Hematopoietic multipotent progenitor cell treated with erythropoietin and hydrocortisone succinate and interleukin-3 and kit ligand, for 15 days (in vitro differentiated cells): ENCODE measurements around the gene SH3BP1.
"Not testable (repeated sequence)": the region's sequence is repeated elsewhere in the genome, so short reads cannot be mapped to it uniquely, and the experiment has no call there.

Experiments
- DNase-seq: peaks from one replicate; pipeline ENCODE4 v3.0.0-alpha.2; 2015; ENCODE audit warnings: low spot score

Gene SH3BP1

DNA sequence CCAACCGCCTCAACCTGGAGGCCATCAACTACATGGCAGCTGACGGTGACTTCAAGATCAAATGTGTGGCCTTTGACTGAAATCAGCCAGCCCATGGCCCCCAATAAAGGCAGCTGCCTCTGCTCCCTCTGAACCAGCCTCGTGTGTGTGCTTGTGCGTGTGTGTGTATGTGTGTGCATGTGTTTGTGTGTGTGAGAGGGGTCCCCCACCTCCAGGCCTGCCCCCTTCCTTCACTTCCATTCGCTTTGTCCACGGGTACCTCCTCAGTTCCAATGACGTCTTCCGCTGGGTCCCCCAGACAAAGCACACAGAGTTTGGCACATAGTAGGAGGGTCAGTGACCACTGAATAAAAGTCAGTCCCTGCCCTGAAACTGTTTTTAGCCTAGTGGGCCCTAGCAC is 40.2 kb downstream of the SH3BP1 start:
- DNase-seq: no peak

DNA sequence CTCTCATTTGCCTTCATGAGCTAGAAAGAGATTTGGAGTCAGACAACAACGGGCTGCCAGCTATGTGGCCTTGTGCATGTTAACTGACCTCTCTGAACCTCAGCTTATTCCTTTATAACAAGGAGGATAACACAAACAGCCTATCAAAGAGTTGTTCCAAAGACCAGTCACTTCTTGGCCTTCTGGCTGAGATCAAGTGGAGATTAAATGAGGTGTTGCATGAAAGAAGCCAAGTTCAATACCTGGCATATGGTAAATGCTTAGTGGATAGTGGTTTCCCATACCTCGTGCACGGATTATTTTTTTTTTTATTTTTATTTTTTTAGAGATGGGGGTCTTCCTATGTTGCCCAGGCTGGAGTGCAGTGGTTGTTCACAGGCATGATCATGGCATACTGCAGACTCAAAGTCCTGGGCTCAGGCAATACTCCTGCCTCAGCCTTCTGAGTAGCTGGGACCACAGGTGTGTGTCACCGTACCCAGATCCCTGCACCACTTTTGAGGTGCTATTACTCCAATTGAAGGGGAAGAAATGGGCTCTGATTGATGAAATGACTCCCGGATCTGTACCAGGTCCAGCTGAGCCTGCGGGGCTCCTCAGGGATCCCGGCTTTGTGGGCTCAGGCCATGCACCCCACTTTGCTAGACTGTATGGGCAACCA is 40.9 kb downstream of the SH3BP1 start:
- DNase-seq: no peak

- DNase-seq: no peak
Observed at GRCh38 chr22:37681001-37681424, 41.5 kb downstream of the SH3BP1 start.

GRCh38 chr22:37681556-37682049 is 42.1 kb downstream of the SH3BP1 start:
- DNase-seq: peak; percentile 78

GRCh38 chr22:37684803-37685615 is 45.5 kb downstream of the SH3BP1 start:
- no peak for DNase-seq

DNA sequence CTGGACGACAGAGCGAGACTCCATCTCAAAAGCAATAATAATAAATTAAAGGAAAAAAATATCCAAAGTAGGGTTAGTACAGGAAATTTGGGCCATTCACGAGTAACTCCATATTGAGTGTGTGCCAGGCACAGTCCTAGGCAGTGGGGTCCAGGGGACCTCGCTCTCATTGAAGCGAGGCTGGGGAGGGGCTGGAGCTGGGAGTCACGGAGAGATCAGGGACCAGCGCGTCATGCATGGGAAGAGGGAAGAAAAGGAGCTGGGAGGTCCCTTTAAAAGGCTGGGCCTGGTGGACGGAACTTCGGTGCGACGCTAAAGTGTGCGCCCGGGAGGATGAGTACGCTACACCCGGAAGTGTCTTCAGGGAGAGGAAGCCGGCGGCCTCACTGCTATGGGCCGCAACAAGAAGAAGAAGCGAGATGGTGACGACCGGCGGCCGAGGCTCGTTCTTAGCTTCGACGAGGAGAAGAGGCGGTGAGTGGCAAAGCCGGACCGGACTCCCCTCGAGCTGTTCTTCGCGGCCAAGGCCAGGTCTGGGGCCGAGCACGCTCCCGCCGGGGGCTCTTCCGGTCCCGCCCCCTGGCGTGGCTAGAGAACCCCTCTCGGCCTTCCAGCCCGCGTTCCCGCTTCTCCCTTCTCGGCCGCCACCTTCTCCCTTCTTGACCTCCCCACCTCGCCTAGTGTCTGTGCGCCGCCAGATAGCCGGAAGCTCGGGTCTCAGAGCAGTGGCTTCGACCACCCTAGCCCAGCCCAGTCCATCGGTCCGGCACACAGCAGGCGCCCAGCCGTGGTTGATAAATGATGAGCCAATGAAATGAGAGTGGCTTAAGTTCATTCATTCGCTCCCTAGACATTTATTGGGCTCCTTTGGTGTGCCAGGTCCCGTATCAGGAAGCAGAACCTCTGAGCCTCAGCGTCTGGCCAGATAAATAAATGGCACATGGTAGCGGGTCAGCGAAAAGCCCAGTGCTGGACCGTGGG is 46.8 kb downstream of the SH3BP1 start, which contains the start of gene NOL12:
TSS of gene NOL12 (plus strand) at position 342 of the 981 bp plus-strand sequence. CDS start at position 392, 50 bp downstream.
- DNase-seq: peak; percentile 86

DNA sequence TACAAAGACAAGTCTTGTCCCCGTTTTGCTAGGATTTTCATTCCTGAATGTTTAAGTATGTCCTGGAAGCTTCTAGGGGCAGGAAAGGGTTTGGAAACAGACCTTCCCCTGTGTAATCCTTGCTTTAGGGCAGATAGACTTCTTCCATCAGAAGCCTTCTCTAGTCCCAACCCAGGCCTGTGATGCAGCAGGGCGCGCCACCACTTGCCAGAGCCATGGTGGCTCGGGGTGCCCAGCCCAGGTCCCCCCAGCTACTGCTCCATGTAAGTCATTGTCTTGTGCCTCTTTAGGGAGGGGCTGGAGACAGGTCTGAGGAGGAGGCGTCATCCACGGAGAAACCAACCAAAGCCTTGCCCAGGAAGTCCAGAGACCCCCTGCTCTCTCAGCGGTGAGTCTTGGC is 50.9 kb downstream of the SH3BP1 start:
- no peak for DNase-seq

DNA sequence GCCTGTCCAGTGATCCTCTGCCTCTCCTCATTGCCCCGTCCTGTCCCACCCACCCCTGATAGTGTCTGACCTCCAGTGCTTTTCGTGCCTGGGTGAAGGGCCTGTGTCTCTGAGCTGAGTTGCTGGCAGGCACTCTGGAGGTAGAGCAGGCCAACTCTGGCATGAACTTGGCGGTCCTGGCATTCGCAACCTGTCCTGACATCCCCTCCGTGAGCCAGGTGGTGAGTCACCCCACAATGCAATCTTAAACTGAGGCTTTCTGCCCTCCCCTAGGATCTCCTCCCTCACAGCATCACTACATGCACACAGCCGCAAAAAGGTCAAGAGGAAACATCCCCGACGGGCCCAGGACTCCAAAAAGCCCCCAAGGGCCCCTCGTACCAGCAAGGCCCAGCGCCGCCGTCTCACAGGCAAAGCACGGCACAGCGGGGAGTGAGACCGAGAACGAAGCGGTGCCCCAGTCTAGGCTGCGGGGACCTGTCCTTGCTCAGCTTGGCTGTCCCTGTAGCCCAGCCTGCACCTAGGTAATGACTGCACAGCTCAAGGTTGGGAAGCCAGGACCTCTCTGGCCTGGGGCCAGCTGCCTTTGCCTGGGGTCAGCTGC is 51.5 kb downstream of the SH3BP1 start:
- DNase-seq: no peak

DNA sequence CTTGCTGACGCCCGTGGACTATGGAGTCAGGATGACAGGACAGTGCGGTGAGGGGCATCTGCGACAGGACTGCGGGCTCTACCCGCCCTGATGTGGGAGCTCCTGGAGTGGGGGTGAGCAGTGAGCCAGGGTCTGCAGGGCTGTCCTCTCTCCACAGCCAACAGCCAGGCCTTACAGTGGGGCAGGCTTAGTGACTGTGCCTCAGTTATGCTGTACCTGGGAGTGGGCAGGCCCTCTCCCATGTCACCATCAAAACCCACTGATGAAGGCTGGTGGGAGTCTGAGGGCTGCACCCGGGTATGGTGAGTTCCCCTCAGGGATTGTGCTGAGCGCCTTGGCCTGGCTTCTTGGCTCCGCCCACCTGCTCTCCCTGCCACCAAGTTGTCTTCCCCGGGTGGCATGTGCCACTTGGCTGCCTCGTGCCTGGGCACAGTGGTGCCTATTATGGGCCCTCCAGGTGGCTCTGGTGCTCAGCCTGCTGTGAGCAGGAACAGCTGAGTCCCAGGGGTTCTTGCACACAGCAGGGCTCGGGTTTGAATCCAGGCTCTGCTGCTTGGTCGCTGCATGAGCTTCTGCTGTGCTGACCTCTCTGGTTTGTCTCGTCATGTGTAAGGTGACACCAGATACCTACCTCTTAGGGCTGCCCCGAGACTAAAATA is 53.3 kb downstream of the SH3BP1 start:
- DNase-seq: no peak

GRCh38 chr22:37694131-37694530 is 54.7 kb downstream of the SH3BP1 start:
- DNase-seq: not testable (repeated sequence)

DNA sequence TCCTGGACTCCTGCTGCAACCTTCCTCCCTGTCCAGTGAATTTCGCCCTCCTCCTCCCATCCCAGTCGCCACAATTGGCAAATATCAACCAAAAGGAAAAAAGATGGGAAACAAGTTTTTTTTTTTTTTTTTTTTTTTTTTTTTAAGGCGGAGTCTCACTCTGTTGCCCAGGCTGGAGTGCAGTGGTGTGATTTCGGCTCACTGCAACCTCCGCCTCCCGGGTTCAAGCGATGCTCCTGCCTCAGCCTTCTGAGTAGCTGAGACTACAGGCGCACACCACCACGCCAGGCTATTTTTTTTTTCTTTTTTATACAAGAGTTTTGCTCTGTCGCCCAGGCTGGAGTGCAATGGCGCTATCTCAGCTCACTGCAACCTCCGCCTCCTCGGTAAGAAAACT is 56.8 kb downstream of the SH3BP1 start:
- not testable (repeated sequence) for DNase-seq

GRCh38 chr22:37696657-37697537 is 57.4 kb downstream of the SH3BP1 start, which contains the start of gene TRIOBP:
TSS of gene TRIOBP (plus strand) at chr22:37697048. CDS start at chr22:37701366, 4,318 bp downstream.
- peak; percentile 64 for DNase-seq

GRCh38 chr22:37697538-37697835 is 58.0 kb downstream of the SH3BP1 start:
- no peak for DNase-seq

GRCh38 chr22:37701141-37701786 is 61.8 kb downstream of the SH3BP1 start:
- DNase-seq: no peak

DNA sequence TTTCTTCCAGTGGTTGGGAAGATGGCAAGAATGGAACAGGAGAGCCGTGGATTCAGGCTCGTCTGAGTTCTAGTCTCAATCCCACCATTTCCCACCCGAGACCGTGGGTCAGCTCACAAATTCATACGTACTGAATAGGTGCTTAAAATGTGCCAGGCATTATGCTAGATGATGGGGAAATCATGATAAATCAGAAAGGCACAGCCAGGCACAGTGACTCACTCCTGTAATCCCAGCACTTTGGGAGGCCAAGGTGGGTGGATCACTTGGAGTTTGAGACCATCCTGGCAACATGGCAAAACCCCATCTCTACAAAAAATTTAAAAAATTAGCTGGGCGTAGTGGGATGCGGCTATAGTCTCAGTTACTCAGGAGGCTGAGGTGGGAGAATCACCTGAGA is 64.4 kb downstream of the SH3BP1 start:
- DNase-seq: no peak

GRCh38 chr22:37704645-37705044 is 65.2 kb downstream of the SH3BP1 start:
- DNase-seq: no peak

DNA sequence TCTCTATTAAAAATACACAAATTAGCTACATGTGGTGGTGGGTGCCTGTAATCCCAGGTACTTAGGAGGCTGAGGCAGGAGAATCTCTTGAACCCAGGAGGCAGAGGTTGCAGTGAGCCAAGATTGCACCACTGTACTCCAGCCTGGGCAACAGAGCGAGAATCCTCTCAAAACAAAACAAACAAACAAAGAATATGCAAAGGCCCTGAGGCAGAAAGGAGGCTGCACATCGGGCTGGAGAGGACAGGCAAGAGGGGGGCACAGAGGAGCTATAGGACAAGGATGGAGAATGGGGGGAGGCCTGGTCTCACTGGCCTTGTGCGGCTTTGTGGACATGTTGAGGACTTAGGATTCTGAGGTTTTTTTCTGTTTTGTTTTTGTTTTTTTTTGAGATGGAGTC is 65.7 kb downstream of the SH3BP1 start:
- no peak for DNase-seq
